Raji (cell line): ENCODE results near the gene UBAC2.

Experiments used
- POLR2A ChIP-seq: IDR thresholded peaks from 2 replicates; pipeline ENCODE4 v1.6.1; 2011; ENCODE audit warnings: low read depth, low read length, control low read depth; ENCODE audit not compliant: insufficient read depth

The UBAC2 gene

DNA sequence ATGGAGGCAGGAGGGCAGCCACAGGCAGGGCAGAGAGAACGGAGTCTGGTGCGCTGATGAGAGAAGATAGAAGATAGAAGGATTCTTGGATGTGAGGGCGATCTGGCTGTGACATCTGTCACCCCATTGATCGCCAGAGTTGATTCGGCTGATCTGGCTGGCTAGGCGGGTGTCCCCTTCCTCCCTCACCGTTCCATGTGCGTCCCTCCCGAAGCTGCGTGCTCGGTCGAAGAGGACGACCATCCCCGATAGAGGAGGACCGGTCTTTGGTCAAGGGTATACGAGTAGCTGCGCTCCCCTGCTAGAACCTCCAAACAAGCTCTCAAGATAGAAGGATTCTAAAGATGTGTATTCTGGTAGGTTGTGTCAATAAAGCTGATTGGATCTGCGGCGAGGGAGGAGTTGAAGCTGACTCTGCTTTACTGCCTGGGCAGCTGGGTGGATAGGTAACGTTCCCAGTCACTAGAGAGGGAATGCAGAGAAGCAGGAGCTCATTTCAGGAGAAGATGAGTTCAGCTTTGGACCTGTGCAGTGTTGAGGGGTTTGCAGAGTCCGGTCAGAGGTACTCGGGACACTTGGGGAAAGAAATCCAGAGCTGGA lies 5.1 kb downstream of the UBAC2 start:
- no peak for TF ChIP-seq POLR2A

DNA sequence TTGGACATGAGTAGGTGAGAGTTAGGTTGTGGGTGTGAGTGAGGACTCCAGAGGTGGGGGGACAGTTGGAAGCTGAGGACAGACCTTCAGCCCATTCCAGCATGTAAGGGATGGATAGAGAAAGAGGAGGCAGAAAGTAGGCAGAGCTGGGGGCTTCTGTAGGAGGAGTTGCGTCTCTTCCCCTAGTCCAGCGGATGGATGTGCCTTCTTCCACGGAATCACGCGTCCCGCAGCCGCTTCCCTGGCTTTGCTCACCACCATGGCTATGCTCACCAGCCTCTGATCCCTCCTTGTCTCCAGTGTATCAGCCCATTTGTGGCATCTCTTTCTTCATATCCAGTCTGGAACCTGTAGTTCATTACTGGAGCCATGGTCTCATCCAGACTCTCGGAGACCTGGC lies 5.6 kb downstream of the UBAC2 start:
- no peak for TF ChIP-seq POLR2A

DNA sequence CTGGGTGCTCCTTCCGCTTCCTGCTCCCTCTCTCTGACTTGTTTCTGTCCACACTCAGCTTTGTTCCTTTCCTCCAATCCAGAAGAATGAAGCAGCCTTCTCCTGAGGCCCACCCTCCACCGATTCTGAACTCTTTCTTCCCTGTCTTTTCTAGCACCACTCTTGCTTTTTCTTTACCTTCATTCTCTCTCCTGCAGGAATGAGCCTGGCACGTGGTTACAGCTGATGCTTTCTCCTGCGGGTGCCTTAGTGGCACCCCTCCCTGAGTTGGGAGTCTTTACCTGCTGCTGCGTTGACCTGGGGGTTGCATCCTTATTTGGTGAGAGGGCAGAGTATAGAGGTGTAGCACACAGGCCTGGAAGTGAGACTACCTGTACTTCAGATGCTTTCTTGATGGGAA lies 6.2 kb downstream of the UBAC2 start:
- TF ChIP-seq POLR2A = no peak

DNA sequence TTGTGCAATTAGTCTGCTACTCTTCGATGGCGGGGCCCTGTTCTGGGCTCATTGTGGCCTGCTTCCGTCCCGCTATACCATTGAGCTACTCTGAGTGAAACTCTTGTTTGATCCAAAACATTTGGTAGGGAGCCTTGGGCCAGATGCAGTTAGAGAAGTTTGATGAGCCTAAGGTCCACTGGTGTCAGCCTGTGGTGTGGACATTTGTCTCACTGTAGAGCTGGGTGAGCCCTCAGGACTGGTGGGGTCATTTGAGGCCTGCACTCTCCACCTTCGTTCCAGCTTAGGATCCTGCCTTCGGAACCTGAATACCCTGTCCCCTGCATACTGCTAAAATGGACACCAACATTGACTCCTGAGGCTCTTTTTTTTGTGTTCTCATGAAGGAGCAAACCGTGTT lies 6.9 kb downstream of the UBAC2 start:
- TF ChIP-seq POLR2A = no peak

DNA sequence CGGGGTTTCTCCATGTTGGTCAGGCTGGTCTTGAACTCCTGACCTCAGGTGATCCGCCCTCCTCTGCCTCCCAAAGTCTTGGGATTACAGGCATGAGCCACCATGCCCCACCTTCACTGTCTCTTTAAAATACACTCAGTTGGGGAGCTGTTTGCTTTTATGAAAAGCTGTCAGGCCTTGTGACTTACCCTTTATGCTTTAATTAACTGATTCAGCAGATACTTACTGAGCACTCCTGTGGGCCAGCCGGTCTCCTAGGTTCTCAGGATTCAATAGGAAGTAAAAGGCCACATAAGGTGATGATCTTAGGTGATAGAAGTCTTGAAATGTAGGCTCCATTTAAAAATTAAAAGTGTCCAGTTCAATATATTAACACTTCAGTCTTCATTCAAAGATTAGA lies 7.5 kb downstream of the UBAC2 start:
- TF ChIP-seq POLR2A = no peak

DNA sequence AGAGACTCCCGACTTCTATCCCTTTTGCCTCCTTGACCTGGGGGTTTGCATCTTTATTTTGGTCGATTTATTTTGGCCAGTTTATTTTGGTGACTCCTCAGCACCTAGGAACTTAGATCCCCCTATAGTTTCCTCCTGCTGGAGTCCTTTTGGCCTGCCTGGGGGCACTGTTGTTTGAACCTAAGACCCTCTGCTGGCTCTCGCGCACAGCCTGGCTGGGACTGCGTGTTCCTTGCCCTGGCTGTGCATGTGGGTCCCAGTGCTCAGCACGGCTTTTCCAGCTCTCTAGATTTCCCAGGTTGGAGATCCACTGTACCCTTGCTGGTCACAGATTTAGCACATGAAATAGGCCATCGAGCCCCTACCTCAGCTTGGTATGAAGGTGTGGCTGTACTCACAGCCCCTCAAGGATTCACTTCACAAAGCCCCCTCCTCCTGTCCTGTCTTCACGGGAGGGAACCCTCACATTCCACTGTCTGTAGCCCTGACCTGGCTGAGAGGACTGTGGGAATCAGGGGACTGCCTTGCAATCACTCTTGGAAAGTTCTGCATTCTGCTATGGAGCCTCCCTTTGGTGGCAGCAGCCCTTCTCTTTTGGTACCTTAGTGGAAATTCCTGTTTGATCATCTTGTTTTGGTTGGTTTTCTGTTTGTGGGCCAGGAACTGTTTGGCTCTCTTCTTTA lies 8.3 kb downstream of the UBAC2 start:
- TF ChIP-seq POLR2A = no peak

DNA sequence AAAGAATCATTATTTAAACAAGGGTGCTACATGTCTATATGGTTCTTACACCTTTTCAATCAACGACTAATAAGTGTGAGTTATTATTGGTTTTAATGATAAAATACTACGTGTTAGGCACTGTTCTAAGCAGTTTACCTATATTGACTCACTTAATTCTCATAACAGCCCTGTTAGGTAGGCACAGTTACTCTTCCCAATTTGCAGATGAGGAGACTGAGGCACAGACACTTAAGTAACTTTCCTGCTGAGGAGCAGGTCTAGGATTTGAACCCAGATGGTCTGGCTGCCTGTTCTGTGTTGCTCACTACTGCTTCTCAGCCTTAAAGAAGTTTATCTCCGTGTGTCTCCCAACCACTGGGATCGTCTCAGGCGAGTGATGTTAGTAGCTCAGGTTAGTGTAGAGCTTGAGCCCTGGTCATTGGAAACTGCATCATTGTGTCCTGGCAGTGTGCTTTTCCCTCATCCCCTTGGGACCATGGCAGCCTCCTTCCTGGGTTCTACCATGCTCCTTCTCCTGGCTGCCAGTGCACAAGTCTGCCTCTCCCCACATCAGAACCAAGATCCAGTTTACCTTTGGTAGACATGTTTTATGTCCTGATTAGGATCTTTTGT lies 10.9 kb downstream of the UBAC2 start:
- no peak for TF ChIP-seq POLR2A

DNA sequence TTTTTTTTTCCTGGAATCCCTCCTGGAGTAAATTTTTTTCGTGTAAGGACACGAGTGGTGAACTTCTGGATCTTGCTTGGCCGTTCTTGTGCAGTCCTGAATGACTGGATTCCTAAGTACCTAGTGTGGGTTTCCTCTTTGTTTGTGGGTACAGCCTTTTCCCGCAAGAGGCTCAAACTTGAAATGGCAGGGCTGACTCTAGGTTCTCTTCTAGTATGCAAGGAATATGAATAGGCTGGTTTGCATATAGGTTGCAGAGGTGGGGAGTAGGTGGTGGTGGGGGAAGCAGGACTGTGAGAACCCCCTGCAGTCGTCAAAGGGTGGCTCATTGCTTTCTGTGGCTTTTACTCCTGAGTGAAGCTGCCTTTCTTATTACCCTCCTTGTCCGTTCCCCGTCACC lies 13.6 kb downstream of the UBAC2 start:
- TF ChIP-seq POLR2A = no peak

DNA sequence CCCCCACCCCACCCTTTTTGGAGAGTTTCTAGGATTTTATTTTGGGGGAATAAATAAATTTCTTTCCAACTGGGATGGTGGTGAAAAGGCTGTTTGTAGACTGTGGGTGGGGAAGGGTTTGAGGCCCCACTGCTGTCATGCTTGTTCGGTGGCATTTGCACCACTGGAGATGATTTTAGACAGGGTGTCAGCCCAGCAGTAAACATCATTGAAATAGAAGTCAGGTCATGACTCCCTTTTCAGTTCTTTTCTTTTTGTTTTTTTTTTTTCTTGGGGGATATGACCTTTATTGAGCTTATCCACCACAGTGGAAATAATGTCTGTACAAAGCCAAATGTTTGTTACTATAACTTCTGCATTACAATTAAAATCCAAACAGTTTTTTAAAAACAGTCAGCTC lies 14.1 kb downstream of the UBAC2 start:
- no peak for TF ChIP-seq POLR2A

DNA sequence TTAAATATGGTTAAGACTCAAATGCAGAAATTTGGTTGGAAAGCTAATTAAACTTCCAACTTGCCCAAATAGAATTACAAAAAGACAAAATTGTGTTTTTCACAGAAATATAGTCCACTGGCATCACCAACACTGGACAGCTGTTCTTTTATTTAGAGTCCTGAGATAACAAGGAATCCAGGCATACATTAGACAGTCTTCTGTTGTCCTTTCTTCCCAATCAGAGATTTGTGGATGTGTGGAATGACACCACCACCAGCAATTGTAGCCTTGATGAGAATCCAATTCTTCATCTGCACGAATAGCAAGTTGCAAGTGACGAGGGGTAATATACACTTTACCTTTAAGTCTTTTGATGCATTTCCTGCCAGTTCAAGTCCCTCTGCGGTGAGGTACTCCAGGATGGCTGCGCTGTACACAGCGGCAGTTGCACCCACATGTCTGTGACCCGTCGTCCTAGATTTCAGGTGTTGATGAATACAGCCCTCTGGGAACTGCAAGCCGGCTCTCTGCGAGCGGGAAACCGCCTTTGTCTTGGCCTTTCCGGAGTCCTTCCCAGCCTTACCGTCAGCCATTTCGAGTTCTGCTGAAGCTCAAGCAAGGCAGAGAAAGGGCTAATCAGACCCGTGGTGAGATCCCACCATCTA lies 14.7 kb downstream of the UBAC2 start:
- TF ChIP-seq POLR2A = no peak

DNA sequence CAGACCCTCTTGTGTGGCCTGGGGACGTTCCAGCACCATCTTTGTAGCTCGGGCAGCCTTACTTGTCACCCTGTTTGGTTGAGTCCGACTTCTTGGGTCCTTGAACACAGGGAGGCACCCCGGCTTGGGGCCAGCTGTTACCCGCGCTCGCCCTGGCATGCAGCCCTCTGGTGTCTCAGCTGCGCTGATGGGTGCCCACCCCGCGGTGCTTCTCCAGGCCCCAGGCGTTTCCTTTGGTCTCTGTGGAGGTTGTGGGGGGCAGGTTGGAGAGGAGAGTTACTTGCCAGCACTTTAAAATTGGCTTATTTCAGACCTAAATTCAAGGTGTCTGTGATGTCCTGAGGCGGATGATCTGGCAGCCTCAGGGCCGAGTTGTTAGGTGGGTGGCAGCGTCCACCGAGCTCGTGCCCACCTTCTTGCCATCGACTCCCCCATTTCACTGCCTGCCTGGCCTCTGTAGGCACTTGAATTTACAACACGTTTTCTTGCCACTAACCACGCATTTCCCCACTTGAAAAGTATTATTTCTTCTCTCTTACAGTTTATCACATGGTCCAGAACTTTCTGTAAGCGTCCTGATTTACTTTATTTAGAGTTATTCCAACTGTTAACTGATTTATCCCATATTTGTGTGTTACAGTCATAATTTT lies 16.9 kb downstream of the UBAC2 start:
- TF ChIP-seq POLR2A = no peak

DNA sequence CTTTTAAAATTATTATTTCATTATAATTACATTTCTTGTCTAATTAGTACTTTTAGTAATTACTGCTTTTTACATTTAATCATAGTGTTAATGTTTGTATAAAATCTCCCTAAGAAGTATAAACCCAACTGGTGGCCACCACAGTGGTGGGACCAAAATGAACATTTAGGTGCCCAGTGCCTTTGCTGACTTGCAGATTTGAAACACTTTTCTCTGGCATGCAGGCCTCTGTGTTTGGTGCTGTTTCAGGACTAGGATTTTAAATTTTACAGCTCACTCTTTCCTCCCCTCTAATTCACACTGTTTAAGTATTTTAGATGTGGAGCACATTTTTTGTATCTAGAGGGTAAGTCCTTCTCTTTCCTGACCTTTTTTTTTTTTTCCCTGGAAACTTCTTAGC lies 17.5 kb downstream of the UBAC2 start:
- TF ChIP-seq POLR2A = no peak

DNA sequence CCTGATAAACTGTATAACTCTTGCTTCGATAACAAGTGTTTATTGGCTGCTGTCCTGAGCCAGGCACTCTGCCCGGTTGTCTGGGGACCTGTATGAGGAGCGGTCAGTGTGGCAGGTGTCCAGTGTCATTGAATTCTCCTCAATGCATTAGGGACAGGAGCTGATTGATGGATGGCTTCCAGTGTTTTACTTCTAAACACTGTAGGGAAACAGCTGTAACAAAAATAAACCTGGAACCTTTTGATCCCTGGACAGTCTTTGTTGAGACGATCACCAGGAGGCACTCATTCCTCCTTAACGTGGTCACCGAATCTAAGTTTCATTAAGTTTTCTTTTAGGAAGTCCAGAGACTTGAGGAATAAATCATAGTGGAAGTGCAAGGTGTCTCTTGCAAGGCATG lies 17.9 kb downstream of the UBAC2 start:
- TF ChIP-seq POLR2A = no peak

DNA sequence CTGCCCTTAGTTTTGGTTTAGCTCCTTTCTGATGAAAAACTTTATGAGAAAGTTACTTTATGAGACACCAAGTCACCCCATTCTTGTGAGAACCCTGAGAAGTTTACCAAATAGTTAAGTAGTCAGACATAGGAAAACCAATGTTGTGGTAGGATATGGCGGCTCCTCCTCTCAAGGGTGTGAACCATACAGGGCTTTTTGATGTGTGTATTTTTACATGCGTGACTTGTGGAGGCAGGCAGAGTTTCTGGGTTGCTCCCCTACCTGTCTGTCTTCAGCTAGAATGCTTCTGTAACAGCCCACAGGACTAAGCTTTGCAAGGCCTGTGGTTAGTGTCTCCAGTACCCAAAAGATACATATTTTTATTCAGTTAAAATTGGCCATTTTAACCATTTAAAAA lies 18.3 kb downstream of the UBAC2 start:
- no peak for TF ChIP-seq POLR2A

DNA sequence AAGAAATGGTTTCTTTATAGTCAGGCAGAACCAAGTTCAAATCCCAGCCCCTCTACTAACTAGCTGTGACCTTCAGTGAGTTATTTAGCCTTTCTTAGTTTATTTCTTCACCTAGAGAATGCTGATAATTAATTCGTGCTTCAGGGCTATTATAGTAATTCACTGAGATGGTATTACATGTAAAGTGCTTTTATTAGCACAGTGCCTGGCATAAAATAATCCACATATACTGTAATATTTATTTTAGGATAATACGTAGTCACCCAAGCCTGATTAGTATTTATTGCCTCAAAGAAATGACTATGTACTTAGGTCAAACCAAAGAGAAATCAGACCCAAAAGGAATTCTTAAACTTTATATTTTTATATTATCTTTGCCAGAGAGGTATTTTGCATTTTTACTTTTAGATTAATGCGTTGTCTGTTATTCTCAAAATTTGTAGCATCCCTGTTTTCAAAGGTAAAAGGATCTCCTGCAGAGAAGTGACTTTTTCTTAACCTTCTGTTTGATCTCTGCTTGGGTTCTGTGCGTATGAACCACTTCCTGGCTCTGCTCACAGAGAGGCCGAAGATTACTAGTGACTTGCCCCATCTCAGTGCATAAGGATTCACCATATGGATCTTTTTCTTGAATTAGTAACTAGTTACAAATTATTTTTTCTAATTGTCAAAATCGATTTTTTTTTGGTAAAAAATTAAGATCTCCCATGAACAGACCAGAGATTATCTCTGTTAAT lies 19.7 kb downstream of the UBAC2 start:
- no peak for TF ChIP-seq POLR2A
